ENCODE results near the gene EXOC4.

Gene EXOC4

DNA sequence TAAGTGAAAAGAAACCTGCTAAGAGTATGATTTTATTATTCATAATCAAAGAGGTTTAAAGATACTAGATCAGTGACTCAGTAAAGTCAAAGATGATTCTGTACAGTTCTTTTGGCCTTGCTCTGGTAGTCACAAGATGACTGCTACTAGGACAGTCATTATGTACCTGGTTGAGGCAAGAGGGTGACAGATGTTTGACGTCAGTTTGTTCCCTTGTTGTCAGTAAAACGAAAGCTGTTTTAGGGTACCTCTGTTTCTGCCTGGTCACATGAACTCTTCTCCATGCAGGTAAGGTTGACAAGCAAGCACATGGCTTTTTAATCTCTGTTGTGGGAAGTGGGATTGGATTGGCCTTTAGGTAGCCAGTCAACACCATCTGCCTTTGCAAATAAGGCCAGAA, 308.0 kb downstream of the EXOC4 start:
- Mint-ChIP-seq H3K4me3 (no peak overlapping the region), H3K27ac (no peak overlapping the region), H3K9me3 (no peaks in the 10 kb centered on the region), H3K4me1 (ENCODE audit: low read depth in 2 of 2) (peaks cover 5 to 7% of the 10 kb centered on the region in 2 donors), H3K27me3 (no peaks in the 10 kb centered on the region), H3K36me3 (ENCODE audit: insufficient read depth) (no peaks in the 10 kb centered on the region)
- DNase-seq (no peak), ATAC-seq (replicated peaks) (no peak)

DNA sequence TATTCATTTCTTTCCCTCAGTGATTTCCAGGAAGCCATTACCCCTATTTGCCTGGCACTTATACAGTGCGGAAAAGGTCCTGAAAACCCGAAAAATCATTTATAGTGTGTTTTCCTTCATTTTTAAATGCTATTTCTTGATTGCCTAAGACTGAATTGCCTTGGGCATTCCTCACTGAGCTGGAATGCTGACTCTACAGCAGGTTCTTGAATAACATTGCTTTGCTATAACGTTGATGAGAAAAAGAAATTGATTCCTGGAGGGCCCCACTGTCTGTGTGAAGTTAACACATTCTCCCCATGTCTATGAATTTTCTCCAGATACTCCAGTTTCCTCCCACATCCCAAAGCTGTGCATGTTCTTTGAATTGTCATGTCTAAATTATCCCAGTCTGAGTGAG, 308.5 kb downstream of the EXOC4 start:
- H3K27me3 Mint-ChIP-seq: no peaks in the 10 kb centered on the region
- no peak overlapping the region for H3K4me3 Mint-ChIP-seq
- H3K9me3 Mint-ChIP-seq: no peaks in the 10 kb centered on the region
- DNase-seq: no peak
- no peaks in the 10 kb centered on the region for H3K36me3 Mint-ChIP-seq (ENCODE audit: insufficient read depth)
- peaks cover 4 to 5% of the 10 kb centered on the region in 2 donors for H3K4me1 Mint-ChIP-seq (ENCODE audit: low read depth in 2 of 2)
- no peak overlapping the region for H3K27ac Mint-ChIP-seq
- no peak for ATAC-seq (replicated peaks)

DNA sequence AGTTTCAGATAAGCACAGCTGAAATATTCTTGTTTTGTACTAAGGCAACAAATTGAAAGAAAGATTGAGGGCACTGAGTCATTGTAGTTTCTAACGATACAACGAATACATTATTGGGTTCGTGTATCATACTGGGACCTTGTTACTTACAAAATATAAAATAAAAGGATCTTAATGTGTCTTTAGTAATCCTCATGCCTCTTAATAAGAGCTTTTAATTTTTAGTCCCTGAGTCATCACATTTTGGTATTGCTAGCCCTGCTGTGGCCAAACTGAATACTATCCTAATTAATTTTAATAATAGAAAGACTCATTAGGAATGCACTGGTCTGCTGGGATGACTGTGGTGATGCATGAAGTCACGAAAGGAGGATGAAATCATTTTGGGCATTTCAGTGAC, 309.7 kb downstream of the EXOC4 start:
- no peak overlapping the region for H3K4me3 Mint-ChIP-seq
- no peak for ATAC-seq (replicated peaks)
- DNase-seq: no peak
- peaks cover 0 to 5% of the 10 kb centered on the region in 2 donors for H3K4me1 Mint-ChIP-seq (ENCODE audit: low read depth in 2 of 2)
- no peaks in the 10 kb centered on the region for H3K36me3 Mint-ChIP-seq (ENCODE audit: insufficient read depth)
- H3K9me3 Mint-ChIP-seq: no peaks in the 10 kb centered on the region
- H3K27me3 Mint-ChIP-seq: no peaks in the 10 kb centered on the region
- H3K27ac Mint-ChIP-seq: no peak overlapping the region

DNA sequence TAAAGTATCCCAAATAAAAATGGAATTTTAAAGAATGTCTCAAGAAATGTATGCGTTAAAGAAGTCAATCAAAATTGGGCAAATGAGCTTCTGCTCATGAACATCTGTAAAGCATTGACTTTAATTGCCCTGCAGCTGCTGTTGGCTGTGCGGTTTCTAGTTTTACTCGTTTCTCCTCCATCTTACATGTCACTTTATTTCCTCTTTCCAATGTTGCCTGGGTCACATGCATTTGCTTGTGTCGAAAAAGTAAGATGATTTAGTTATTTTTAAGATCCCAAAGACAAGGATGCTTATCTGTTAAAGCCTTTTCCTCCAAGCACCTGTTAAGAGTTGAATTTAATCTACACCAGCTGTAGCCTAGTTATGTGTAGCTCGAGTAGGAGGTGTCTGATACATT, 310.4 kb downstream of the EXOC4 start:
- H3K27ac Mint-ChIP-seq: peak overlapping the region in 1 of 2 donors; percentile 29
- H3K4me3 Mint-ChIP-seq: no peak overlapping the region
- H3K36me3 Mint-ChIP-seq (ENCODE audit: insufficient read depth): no peaks in the 10 kb centered on the region

DNA sequence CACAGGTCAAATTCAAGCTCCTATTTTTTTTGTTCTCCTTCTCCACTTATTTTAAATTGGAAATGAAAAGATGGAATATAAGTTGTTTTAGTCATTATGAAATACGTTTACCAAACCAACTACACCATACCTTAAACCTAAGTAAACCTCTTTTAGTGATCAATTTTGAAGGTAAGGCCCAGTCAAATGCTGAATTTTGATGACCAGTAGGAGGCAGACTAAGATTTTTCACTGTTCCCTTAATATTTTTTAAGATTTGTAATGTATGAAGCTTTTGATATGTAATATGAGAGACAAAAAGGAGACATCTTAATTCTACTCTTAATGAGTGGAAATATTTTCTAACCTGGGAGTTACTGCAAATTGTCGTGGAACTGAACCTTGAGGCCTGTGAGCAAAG, 311.6 kb downstream of the EXOC4 start:
- DNase-seq (no peak), ATAC-seq (replicated peaks) (no peak)
- Mint-ChIP-seq H3K36me3 (ENCODE audit: insufficient read depth) (no peaks in the 10 kb centered on the region), H3K27me3 (no peaks in the 10 kb centered on the region), H3K4me1 (ENCODE audit: low read depth in 2 of 2) (peaks cover 0 to 5% of the 10 kb centered on the region in 2 donors), H3K4me3 (no peak overlapping the region), H3K27ac (no peak overlapping the region), H3K9me3 (no peaks in the 10 kb centered on the region)

More for the DNA sequence above, 310.4 kb downstream of the EXOC4 start:
- Mint-ChIP-seq H3K9me3 (no peaks in the 10 kb centered on the region), H3K4me1 (ENCODE audit: low read depth in 2 of 2) (peaks cover 0 to 5% of the 10 kb centered on the region in 2 donors), H3K27me3 (no peaks in the 10 kb centered on the region)
- DNase-seq (no peak), ATAC-seq (replicated peaks) (no peak)

DNA sequence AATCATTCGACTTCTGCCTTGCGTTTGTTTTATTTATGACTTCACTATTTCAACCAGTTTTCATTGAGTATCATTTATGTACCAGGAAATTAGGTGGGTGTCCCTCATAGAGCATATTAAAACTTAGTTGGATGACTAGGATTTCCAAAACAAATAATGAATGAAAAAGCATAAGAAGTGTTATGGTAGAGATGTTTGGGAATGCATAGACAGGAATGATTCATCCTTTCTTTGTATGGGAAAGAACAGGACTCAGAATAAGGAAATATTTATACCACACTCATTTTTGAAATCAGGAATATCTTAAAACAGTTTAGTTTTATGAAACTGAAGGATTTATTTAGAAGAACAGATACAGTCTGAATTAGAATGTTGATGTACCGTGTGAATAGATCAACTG, 315.7 kb downstream of the EXOC4 start:
- Mint-ChIP-seq H3K27ac (no peak overlapping the region), H3K4me3 (no peak overlapping the region), H3K36me3 (ENCODE audit: insufficient read depth) (no peaks in the 10 kb centered on the region), H3K4me1 (ENCODE audit: low read depth in 2 of 2) (peaks cover 0 to 5% of the 10 kb centered on the region in 2 donors), H3K9me3 (no peaks in the 10 kb centered on the region), H3K27me3 (no peaks in the 10 kb centered on the region)
- ATAC-seq (replicated peaks): no peak
- DNase-seq: no peak

DNA sequence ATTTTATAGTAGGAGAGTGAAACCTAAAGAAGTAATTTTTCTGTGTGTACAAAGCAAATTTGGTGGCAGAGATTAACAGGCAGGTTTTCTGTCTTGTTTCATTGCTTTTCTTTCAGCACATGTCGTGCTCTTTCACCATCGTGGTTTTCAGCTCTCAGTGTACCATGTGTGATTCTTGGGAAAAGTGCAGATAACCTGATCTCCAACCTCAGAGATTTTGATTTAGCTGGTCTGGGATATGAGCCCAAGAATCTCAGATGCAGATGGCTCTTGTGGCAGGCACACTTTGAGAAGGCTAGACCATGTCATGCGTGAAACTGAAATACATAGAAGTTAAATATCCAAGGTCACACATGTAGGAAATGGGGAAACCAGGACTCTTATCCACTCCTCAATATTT, 317.4 kb downstream of the EXOC4 start:
- DNase-seq: no peak
- no peak overlapping the region for H3K4me3 Mint-ChIP-seq
- ATAC-seq (replicated peaks): no peak
- H3K36me3 Mint-ChIP-seq (ENCODE audit: insufficient read depth): no peaks in the 10 kb centered on the region
- H3K4me1 Mint-ChIP-seq (ENCODE audit: low read depth in 2 of 2): peaks cover 0 to 5% of the 10 kb centered on the region in 2 donors
- no peaks in the 10 kb centered on the region for H3K9me3 Mint-ChIP-seq
- H3K27ac Mint-ChIP-seq: no peak overlapping the region
- no peaks in the 10 kb centered on the region for H3K27me3 Mint-ChIP-seq

DNA sequence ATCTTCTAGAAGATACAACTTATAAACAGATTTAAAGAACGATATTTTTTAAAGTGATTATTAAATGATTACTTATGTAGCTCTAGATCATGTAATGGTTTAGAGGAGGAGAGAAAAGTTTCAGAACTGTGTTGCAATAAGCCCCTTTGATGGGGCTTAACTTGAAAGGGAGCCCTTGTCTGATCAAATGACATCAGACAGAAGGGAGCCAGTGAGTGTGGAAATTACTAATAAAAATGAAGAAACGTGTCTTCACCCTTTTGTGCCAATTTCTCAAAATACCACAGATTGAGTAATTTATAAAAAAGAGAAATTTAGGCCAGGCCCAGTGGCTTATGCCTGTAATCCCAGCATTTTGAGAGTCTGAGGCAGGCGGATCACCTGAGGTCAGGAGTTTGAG, 318.2 kb downstream of the EXOC4 start:
- Mint-ChIP-seq H3K4me3 (no peak overlapping the region), H3K27ac (no peak overlapping the region), H3K36me3 (ENCODE audit: insufficient read depth) (no peaks in the 10 kb centered on the region), H3K9me3 (no peaks in the 10 kb centered on the region), H3K27me3 (no peaks in the 10 kb centered on the region), H3K4me1 (ENCODE audit: low read depth in 2 of 2) (peaks cover 0 to 5% of the 10 kb centered on the region in 2 donors)
- no peak for ATAC-seq (replicated peaks)
- DNase-seq: no peak

DNA sequence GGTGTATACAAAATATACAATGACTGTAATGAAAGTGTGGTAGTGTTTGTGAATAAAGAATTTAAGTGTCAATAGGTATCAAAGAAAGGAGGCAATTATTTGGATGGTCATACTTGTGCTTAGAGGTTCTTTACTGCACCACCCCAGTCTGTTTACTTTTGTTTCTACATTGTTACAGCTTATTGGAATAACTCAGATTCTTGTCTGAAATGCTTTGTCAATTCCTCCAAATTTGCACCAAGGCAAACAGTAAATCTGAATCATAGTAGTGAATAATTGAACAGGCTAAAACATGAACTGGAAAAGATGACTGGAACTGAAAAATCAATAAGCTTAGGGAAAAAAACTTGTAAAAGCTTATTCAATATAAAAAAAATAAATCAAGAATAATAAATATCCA, 319.2 kb downstream of the EXOC4 start:
- DNase-seq: no peak
- H3K4me3 Mint-ChIP-seq: no peak overlapping the region
- H3K27ac Mint-ChIP-seq: no peak overlapping the region
- no peaks in the 10 kb centered on the region for H3K36me3 Mint-ChIP-seq (ENCODE audit: insufficient read depth)
- no peaks in the 10 kb centered on the region for H3K27me3 Mint-ChIP-seq
- no peak for ATAC-seq (replicated peaks)
- H3K4me1 Mint-ChIP-seq (ENCODE audit: low read depth in 2 of 2): peaks cover 0 to 12% of the 10 kb centered on the region in 2 donors
- no peaks in the 10 kb centered on the region for H3K9me3 Mint-ChIP-seq

- no peaks in the 10 kb centered on the region for H3K36me3 Mint-ChIP-seq (ENCODE audit: insufficient read depth)
- no peak for DNase-seq
- H3K9me3 Mint-ChIP-seq: no peaks in the 10 kb centered on the region
- H3K4me3 Mint-ChIP-seq: no peak overlapping the region
- H3K27me3 Mint-ChIP-seq: no peaks in the 10 kb centered on the region
- ATAC-seq (replicated peaks): no peak
- H3K4me1 Mint-ChIP-seq (ENCODE audit: low read depth in 2 of 2): peaks cover 0 to 12% of the 10 kb centered on the region in 2 donors
- no peak overlapping the region for H3K27ac Mint-ChIP-seq
Observed at GRCh38 chr7:133572843-133573242, 320.0 kb downstream of the EXOC4 start.

DNA sequence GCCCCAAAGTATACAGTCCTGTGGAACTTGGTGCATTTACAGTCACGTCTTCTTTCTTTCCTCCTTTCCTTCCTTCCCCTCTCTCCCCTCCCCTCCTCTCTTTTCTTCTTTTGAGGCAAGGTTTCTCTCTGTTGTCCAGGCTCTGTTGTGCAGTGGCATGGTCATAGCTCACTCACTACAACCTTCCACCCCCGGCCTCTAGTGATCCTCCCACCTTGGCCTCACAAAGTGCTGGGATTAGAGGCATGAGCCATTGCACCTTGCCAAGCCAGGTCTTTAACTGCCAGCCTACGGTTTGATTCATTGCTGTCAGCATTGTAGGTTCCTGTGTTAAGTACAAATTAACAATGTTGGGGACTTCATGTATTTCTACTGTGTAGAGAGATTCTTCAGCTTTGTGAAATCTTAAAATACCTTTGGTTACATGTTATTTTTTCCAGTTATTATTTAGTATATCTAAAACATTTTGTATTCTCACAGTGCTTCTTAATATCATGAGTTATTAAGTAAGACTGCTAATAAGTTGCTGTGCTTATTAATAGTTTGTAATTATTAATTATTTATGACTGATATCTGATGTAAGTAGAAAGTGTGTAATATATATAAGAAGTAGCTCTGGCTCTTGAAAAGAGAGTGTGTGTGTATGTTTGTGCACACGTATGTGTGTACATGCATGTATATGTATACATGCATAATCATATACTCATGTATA, 320.8 kb downstream of the EXOC4 start:
- Mint-ChIP-seq H3K9me3 (no peaks in the 10 kb centered on the region), H3K27ac (peak overlapping the region in 1 of 2 donors; percentile 21), H3K4me3 (no peak overlapping the region), H3K27me3 (no peaks in the 10 kb centered on the region), H3K36me3 (ENCODE audit: insufficient read depth) (no peaks in the 10 kb centered on the region), H3K4me1 (ENCODE audit: low read depth in 2 of 2) (peaks cover 0 to 12% of the 10 kb centered on the region in 2 donors)
- no peak for ATAC-seq (replicated peaks)
- no peak for DNase-seq

DNA sequence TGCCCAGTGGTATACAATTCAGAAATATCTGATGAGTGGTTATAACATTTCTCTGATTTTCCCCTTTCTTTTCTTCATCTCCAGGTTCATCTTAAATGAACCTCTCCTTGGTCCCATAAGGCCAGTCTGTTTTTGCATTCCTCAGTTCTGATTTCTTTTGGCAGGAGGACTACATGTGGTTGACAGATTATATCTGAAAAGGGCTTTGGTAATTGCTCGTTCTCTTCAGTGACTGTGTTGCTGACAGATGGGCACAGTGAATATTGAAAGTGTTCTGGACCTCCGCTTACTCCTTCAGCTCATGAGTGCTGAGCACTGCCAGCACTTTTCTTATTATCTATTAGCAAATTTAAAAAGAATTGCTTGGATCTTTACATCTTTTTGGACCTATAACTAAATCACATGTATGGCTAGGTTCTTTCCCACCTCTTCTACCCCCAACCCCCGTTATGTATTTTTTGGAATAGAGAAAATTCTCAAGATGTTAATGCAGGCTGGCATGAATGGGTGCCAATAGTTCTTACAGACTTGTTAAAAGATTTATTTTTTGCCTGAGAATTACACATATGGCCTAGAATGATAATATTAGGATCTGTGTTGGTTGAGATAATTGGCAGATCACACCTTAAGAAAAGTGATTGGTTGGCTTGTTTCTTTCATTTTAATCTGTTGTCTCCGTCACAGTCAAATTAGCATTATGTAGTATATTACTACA, 323.0 kb downstream of the EXOC4 start:
- Mint-ChIP-seq H3K9me3 (no peaks in the 10 kb centered on the region), H3K36me3 (ENCODE audit: insufficient read depth) (no peaks in the 10 kb centered on the region), H3K27ac (no peak overlapping the region), H3K27me3 (no peaks in the 10 kb centered on the region), H3K4me1 (ENCODE audit: low read depth in 2 of 2) (peaks cover 0 to 15% of the 10 kb centered on the region in 2 donors), H3K4me3 (no peak overlapping the region)
- DNase-seq: no peak
- ATAC-seq (replicated peaks): no peak

DNA sequence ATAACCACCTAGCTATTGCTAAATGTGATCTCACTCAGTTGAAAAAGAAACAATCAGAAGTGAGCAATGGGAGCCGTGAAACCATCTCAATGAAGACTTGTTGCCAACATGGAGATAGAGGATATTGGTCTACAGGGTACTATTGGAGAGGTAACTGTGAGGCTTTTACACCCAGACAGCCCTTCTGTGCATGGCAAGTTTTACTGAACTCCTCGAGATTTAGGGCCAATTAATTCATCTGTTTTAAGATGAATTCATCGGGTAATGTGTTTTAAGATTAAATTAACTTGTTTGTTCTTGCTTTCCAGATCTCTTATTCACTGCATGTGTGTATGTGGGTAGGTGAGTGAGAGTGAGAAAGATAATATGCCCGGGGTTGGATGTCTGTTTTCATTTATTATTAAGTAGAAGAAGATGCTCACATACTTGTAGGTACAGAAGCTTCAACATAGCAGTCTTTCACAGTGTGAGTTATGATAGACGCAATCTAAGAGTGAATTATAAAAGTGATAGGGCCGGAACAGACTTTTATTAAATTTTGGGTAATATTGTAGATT, 323.8 kb downstream of the EXOC4 start:
- ATAC-seq (replicated peaks) (no peak), DNase-seq (no peak)
- H3K4me3 Mint-ChIP-seq: no peak overlapping the region
- H3K9me3 Mint-ChIP-seq: no peaks in the 10 kb centered on the region
- H3K36me3 Mint-ChIP-seq (ENCODE audit: insufficient read depth): no peaks in the 10 kb centered on the region
- H3K27me3 Mint-ChIP-seq: no peaks in the 10 kb centered on the region
- H3K27ac Mint-ChIP-seq: no peak overlapping the region
- H3K4me1 Mint-ChIP-seq (ENCODE audit: low read depth in 2 of 2): peaks cover 0 to 15% of the 10 kb centered on the region in 2 donors
